Umbilical cord (tissue), 2 donors: ENCODE data around the gene BMP5. TPM values are rescaled to one million over a fixed set of nuclear protein-coding genes. Genes with fewer than 3 reads are reported as not detected.
A peak's percentile ranks its signal among the peaks of the same experiment; 100 is the strongest.
"Not testable (repeated sequence)": the region's sequence is repeated elsewhere in the genome, so short reads cannot be mapped to it uniquely, and the experiment has no call there.

Experiments
- DNase-seq: peaks from one replicate; pipeline ENCODE4 v3.0.0-alpha.2; 2015; ENCODE audit warnings: low spot score
- total RNA-seq: library from RNA; depleted of rRNA; stranded (reverse); fragments of >200 nt; gene quantifications from one replicate; pipeline ENCODE4 v1.2.3, GENCODE V29; 2014; ENCODE audit warnings: low replicate concordance; ENCODE audit not compliant: insufficient read depth

Gene BMP5
- total RNA-seq: 7.2 TPM

DNA sequence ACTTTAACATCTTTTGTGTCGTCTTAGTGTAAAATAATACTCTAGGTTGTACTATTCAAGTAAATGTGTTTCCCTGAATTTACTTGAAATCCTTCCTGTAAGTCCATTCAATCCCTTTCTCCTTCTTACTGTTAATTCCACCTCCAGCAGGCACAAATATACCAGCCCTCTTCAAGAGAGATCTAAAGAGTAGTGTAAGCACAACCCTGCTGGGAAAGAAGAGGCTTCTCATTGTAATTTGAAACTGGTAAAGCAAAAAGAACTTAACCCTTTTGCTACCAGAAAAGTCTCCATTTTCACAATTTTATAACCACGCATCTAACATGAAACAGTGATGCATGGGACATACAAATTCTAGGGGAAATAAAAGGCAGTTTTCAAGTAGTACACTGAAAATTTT is at the start of gene BMP5:
Gene BMP5, minus strand, starts transcription at position 191 of the 400 bp plus-strand sequence. CDS start 725 bp downstream, outside the sequence.
- peak; percentile 82 for DNase-seq

- DNase-seq: no peak
These were observed 47.0 kb upstream of the BMP5 start for GRCh38 chr6:55922406-55922805.

DNA sequence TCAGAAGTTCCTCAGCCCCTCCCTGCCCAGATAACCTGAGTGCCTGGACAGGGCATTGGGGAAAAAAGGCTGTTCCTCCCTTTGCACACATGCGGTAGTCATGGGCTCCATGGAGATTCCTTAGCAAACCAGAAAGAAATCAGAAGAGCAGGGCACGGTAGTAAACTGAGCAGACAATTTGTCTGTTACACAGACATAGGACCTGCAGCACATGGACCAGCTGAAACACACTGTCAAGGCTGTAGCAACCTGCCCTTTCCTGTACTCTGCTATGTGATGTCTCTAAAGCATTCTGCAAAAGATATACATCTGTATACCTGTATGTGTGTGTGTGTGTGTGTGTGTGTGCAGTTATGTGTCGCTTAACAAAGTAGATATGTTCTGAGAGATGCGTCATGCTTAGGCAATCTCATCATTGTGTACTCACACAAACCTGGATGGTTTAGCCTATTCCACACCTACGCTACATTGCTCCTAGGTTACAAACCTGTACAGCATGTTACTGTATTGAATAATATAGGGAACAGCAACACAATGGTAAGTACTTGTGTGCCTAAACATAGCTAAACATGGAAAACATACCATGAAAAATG is 44.4 kb upstream of the BMP5 start:
- DNase-seq: peak; percentile 13

- DNase-seq: no peak
These were observed 43.2 kb upstream of the BMP5 start for GRCh38 chr6:55918639-55919038.

- no peak for DNase-seq
These were observed 42.5 kb upstream of the BMP5 start for GRCh38 chr6:55917751-55918415.

DNA sequence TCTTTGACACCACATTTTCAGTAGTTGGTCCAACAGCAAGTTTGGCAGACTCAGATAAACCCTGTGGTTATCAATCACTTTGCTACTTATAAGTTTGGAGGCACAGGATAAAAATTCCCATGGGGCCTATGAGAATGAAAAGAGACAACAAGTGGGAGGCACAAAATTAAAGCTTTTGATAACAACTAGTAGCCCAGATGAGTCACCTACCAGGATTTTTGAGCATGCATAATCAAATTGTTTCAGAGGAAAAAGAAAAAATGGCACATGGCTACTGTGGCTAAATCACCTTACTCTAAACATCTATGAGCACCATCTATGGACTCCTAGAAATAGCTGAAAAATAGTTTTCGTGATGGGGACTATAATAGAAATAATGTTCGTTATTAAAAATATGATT is 40.8 kb upstream of the BMP5 start:
- no peak for DNase-seq

DNA sequence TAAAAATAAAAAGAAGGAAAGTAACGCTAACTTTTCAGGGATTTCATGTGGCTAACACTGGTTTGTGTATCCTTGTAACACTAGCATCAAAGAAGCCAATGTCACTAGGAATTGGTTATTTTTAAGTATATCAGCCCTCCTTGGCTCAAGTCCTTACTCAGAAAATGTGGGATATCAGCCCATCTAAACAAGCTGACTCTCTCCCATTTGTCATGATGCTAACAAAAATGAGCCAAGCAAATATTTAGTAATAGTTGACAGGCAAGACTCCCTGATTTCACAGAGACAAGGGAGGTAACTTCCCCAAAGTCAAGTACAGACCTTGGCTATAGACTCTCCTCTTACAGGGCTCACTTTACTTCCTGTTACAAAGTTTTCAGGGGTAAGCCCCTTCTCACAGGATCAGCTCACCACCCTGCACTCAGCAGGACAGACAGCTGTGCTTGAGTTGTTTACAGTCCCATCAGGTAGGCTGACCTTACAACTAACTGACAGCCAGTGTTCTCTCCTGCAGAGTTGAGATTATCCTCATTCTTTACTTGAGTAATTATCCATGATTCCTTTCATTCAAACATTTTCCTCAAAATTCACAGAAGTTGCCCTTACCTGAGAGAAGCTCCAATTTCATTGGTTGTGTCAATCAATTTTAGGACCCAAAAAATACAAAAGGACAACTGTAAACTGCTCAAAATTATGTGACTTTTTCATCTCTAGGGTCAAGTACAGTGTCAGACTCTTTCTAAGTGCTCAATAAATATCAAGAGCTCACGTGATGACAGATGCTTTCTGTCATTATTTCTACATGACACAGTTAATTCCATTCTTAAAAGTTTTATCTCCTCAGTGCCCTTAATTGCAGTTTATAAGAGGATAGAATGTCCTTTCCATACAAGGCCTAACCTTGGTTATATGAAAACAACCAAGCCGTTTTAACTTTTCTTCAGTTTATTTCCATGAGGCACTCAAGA is 38.1 kb upstream of the BMP5 start:
- no peak for DNase-seq

GRCh38 chr6:55910466-55910865 is 35.1 kb upstream of the BMP5 start:
- not testable (repeated sequence) for DNase-seq

GRCh38 chr6:55909911-55910310 is 34.5 kb upstream of the BMP5 start:
- DNase-seq: not testable (repeated sequence)

GRCh38 chr6:55902796-55903195 is 27.4 kb upstream of the BMP5 start:
- DNase-seq: no peak

DNA sequence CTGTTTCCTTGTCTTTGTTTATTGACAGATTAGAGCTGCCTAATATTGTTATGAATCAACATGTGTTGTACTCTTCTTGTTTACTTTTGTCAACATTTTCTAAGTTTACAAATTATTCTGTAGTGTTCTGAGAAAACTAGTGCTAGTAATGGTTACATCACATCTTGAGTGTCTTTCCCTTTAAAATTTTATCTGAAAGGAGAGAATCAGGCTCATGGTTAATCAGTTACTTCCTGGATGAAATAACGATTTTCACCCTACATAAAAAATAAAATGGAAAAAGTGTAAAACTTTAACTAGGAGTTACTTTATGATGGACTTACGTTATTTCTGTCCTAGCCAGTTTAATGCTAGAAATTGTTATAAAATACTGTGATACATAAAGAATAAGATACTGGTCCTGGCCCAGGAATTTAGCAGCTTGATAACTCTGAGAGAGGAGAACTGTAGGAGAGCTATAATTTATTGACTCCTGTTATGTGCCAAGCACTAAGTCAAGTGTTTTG is 26.4 kb upstream of the BMP5 start:
- no peak for DNase-seq

GRCh38 chr6:55898342-55898741 is 23.0 kb upstream of the BMP5 start:
- DNase-seq: no peak

GRCh38 chr6:55897346-55897745 is 22.0 kb upstream of the BMP5 start:
- DNase-seq: no peak

GRCh38 chr6:55895972-55896730 is 20.8 kb upstream of the BMP5 start:
- no peak for DNase-seq

GRCh38 chr6:55892749-55893357 is 17.5 kb upstream of the BMP5 start:
- DNase-seq: no peak

DNA sequence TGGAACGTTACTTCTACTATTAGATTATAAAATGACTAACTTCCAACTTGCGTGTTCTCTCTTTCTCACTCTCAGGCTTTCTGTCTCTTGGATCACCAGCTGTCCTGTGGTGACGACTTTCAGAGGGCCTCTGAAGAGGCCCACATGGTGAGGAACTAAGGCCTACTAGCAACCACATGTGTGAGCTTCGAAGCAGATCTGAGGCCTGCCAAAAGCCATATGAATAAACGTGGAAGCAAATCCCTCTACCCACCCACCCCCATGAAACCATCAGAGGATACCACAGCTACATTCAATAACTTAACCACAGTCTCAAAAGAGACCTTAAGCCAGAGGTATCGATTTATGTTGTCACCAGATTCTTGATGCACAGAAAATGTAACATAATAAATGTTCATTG is 13.5 kb upstream of the BMP5 start:
- no peak for DNase-seq

GRCh38 chr6:55886185-55886836 is 10.9 kb upstream of the BMP5 start:
- peak; percentile 61 for DNase-seq

GRCh38 chr6:55882718-55883569 is 7.6 kb upstream of the BMP5 start:
- DNase-seq: peak; percentile 80

GRCh38 chr6:55877283-55877682 is 1.9 kb upstream of the BMP5 start:
- DNase-seq: no peak
